ENCODE data around the gene ZAR1L.

- TF ChIP-seq NFRKB (IDR thresholded peaks at IDR 0.05) (no peak), FOXK2 (IDR thresholded peaks at IDR 0.05) (no peak), TARDBP (IDR thresholded peaks at IDR 0.05) (no peak), SUZ12 (IDR thresholded peaks at IDR 0.05) (no peak), ELF4 (IDR thresholded peaks at IDR 0.05) (no peak), CTBP1 (IDR thresholded peaks at IDR 0.05; ENCODE audit: borderline replicate concordance) (no peak), FOXA1 (IDR thresholded peaks at IDR 0.05) (no peak), L3MBTL2 (conservative IDR thresholded peaks at IDR 0.05) (no peak), ARNT (IDR thresholded peaks at IDR 0.05) (no peak), BHLHE40 (IDR thresholded peaks at IDR 0.05; ENCODE audit: borderline replicate concordance) (no peak)
Measured at GRCh38 chr13:32334671-32335070, 19.5 kb upstream of the ZAR1L start.

Data from HEK293T (cell line).